Measurements from ENCODE around the gene HMSD.

HMSD gene

DNA sequence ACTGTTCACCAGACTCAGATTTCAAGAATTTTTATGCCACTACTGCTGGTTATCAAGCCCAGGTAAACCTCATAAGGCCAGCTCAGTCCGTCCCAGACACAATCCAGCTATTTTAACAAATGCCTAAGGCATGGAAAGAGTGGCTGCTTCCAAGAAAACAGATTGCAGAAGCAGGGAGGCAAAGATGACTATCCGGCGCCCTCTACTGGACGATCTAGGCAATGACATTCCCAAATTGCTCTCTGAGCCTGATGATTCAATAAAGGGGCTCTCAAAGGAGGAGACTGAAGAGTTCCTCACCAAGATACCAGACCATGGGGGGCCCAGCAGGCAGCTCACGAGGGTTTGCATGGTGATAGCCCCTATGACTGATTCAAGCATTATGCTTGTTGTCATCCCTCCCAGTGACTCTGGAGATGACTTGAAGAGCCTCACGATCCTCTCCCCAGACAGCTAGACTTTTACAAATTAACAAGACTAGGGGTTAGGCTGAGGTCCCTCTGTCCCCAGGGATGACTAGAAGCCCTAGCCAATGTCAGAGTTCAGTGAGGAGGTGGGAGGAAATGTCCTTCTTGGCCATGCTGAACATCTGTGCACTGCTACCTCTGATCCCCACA, 45.8 kb downstream of the HMSD start:
- DNase-seq (ENCODE audit: low spot score) = peak; percentile 33

DNA sequence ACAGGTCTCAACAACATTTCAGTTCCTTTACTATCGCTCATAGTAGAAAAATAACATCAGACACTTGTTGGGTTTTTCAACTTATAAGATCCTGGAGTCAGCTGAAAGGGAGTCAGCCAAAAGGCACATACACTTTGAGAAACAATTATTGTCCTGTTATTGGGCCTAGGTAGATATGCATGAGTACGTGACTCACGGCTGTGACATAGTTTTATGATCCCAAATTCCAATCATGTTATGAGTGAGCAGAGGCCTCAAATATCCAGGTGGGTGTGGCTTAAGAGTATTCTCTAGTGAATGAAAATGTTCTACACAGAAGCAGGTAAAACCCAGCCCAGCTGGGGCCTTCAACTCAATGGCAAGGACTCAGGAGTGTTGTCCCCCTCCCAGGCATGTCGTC, 47.9 kb downstream of the HMSD start:
- no peak for DNase-seq (ENCODE audit: low spot score)

DNA sequence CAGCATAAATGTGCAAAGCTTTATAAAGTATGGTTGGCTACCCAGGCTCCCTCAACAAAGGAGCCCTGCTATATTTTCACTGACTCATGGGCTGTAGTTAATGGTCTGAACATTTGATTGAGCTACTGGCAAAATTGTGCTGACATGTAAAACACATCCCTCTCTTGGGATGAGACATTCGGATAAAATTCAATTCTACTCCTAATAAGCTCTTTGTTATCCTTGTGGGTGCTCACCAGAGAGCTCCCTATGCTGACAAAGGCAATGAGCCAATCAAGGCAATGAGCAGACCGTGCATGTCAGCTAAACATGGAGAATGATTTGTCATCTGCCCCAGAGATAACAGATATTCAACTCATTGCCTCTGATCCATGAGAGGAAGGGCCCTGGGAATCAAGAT, 48.5 kb downstream of the HMSD start:
- DNase-seq (ENCODE audit: low spot score) = no peak

DNA sequence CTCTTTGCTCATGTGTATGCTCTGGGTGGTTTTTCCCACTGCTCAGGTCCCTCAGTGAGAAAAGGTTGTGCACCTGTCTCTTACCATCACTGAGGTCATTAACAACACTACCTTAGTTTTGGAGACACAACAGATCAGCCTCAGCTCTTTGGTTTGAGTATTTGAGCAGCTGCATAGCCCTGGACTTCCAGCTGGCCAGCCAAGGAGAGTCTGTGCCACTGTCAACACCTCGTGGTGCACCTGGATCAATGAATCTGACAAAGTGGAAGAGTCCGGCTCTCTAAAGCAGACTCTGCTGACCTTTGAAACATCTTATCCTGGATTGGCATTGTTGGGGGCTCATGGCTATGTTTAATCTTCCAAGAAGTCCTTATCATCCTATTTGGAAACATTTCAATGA, 50.8 kb downstream of the HMSD start:
- no peak for DNase-seq (ENCODE audit: low spot score)

DNA sequence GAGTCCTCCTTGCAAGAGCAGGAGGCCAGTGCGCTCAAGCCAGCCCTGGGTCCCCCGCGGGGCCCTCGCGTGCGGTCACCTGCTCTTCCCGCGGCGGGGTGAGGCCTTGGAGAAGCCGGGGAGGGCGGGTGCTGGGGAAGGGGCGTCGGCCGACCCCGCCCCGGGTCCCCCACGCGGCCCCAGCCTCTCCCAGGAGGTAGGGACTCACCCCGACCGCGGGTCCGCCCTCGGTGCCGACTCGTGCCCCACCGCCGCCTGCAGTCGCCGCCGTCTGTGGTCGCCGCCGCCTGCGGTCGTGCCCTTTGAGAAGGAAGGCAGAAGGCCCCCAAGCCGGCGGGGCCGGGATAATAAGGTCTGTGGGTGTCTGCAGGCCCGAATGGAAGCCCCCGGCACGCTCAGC, 53.5 kb downstream of the HMSD start:
- DNase-seq (ENCODE audit: low spot score) = no peak

DNA sequence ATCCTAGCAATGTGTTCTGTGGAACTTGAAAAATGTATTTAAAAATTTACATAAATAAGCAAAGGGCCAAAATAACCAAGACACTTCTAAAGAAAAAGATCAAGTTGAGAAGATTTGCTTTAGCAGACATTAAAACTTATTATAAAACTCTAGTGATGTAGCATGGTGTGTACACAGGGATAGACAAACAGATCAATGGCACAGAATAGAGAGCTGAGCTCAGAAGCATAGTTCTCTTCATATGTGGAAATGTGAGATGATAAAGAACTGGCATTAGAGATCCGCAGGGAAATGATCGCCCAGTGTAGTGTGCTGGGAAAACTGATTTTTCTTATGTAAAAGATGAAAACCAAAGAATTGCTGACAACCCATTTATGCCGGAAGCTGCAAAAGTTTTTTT, 60.2 kb downstream of the HMSD start:
- no peak for DNase-seq (ENCODE audit: low spot score)

Data from globus pallidus (tissue), 1 donor.